Activated B cell treated with CpG ODN at 0.5 μM for 24 hours (primary cell): ENCODE measurements around the gene PHACTR3. TPM values are rescaled to one million over a fixed set of nuclear protein-coding genes. Genes with fewer than 3 reads are reported as not detected.

Source experiments
- ATAC-seq: fragments of 200-7000 bp; cut with Tn5 transposase; one replicate; pipeline ENCODE4 v1.10.0; 2021; ENCODE audit warnings: low read depth, mild to moderate bottlenecking, moderate library complexity
- CTCF ChIA-PET: fragments of 350-600 bp; sonication (Branson Sonifier 250); formaldehyde crosslinking; loops from one replicate; lab custom pipeline; 2021; ENCODE audit warnings: antibody characterized with exemption; lab: Charles Lee
- POLR2A ChIA-PET: fragments of 350-600 bp; sonication (Branson Sonifier 250); formaldehyde crosslinking; loops from one replicate; lab custom pipeline; 2021; ENCODE audit warnings: antibody characterized with exemption; lab: Charles Lee
- DNase-seq: peaks from one replicate; pipeline ENCODE4 v3.0.0; 2022
- H3K27ac Mint-ChIP-seq: one replicate; pipeline ENCODE4 v1.8.0; 2020; ENCODE audit warnings: mixed read lengths
- H3K27me3 Mint-ChIP-seq: one replicate; pipeline ENCODE4 v1.8.0; 2021; ENCODE audit warnings: mixed read lengths
- H3K36me3 Mint-ChIP-seq: one replicate; pipeline ENCODE4 v1.8.0; 2021; ENCODE audit warnings: low read depth, mixed read lengths
- H3K4me1 Mint-ChIP-seq: one replicate; pipeline ENCODE4 v1.8.0; 2021; ENCODE audit warnings: mixed read lengths
- H3K4me3 Mint-ChIP-seq: one replicate; pipeline ENCODE4 v1.8.0; 2020; ENCODE audit warnings: mild to moderate bottlenecking, mixed read lengths
- H3K9me3 Mint-ChIP-seq: one replicate; pipeline ENCODE4 v1.8.0; 2020; ENCODE audit warnings: mixed read lengths
- CTCF ChIP-seq: fragments of 200-600 bp; IDR thresholded peaks from one replicate; pipeline ENCODE4 v1.8.0; 2022; ENCODE audit warnings: antibody characterized with exemption, mild to moderate bottlenecking
- intact Hi-C: fragments of 100-400 bp; cut with micrococcal nuclease; formaldehyde crosslinking; loops from one replicate; pipeline ENCODE4 v1.15.1; 2024
- total RNA-seq: library from RNA; stranded (reverse); gene quantifications from 2 replicates; pipeline ENCODE4 v1.2.3, GENCODE V29; 2022

PHACTR3 gene
- total RNA-seq, 1 donor from 2014 or later, result not detected

GRCh38 chr20:59718751-59719150 is 114.4 kb downstream of the PHACTR3 start:
- no peak overlapping the region for H3K27ac Mint-ChIP-seq
- peaks cover 2% of the 10 kb centered on the region for H3K4me1 Mint-ChIP-seq
- intact Hi-C loops, result no loop called here
- no peak overlapping the region for H3K4me3 Mint-ChIP-seq
- no peak for TF ChIP-seq CTCF
- ATAC-seq (no peak), DNase-seq (no peak)
- H3K9me3 Mint-ChIP-seq, result peaks cover under 1% of the 10 kb centered on the region
- no peaks in the 10 kb centered on the region for H3K36me3 Mint-ChIP-seq
- CTCF ChIA-PET, result no interaction called here
- peaks cover 7% of the 10 kb centered on the region for H3K27me3 Mint-ChIP-seq
- POLR2A ChIA-PET, result no interaction called here

- Mint-ChIP-seq H3K36me3 (no peaks in the 10 kb centered on the region), H3K27me3 (peaks cover 7% of the 10 kb centered on the region), H3K9me3 (no peaks in the 10 kb centered on the region), H3K4me1 (peaks cover 2% of the 10 kb centered on the region), H3K27ac (no peak overlapping the region), H3K4me3 (no peak overlapping the region)
- ChIA-PET CTCF (no interaction called here), POLR2A (no interaction called here)
- no peak for TF ChIP-seq CTCF
- intact Hi-C loops, result no loop called here
- DNase-seq, result no peak
- ATAC-seq, result no peak
Measured at GRCh38 chr20:59720013-59720412, 115.7 kb downstream of the PHACTR3 start.

GRCh38 chr20:59721386-59721785 is 117.0 kb downstream of the PHACTR3 start:
- ChIA-PET POLR2A (no interaction called here), CTCF (no interaction called here)
- Mint-ChIP-seq H3K9me3 (no peaks in the 10 kb centered on the region), H3K27ac (no peak overlapping the region), H3K4me1 (peaks cover 2% of the 10 kb centered on the region), H3K27me3 (peaks cover 5% of the 10 kb centered on the region), H3K4me3 (no peak overlapping the region), H3K36me3 (no peaks in the 10 kb centered on the region)
- DNase-seq (no peak), ATAC-seq (no peak)
- no peak for TF ChIP-seq CTCF
- intact Hi-C loops, result no loop called here

GRCh38 chr20:59723108-59723500 is 118.8 kb downstream of the PHACTR3 start:
- intact Hi-C loops, result no loop called here
- Mint-ChIP-seq H3K9me3 (no peaks in the 10 kb centered on the region), H3K4me3 (no peak overlapping the region), H3K4me1 (peaks cover 2% of the 10 kb centered on the region), H3K36me3 (no peaks in the 10 kb centered on the region), H3K27me3 (peaks cover 3% of the 10 kb centered on the region), H3K27ac (no peak overlapping the region)
- POLR2A ChIA-PET, result no interaction called here
- CTCF ChIA-PET, result no interaction called here
- no peak for DNase-seq
- TF ChIP-seq CTCF, result no peak
- ATAC-seq, result no peak

GRCh38 chr20:59723607-59724456 is 119.5 kb downstream of the PHACTR3 start:
- intact Hi-C loops, result no loop called here
- Mint-ChIP-seq H3K27me3 (peaks cover 3% of the 10 kb centered on the region), H3K9me3 (no peaks in the 10 kb centered on the region), H3K4me1 (peaks cover 2% of the 10 kb centered on the region), H3K27ac (no peak overlapping the region), H3K4me3 (no peak overlapping the region), H3K36me3 (no peaks in the 10 kb centered on the region)
- DNase-seq (no peak), ATAC-seq (no peak)
- TF ChIP-seq CTCF, result no peak
- POLR2A ChIA-PET, result no interaction called here
- CTCF ChIA-PET, result no interaction called here
